Panc1 (cell line): ENCODE data around the gene KLRC4. TPM values are rescaled to one million over a fixed set of nuclear protein-coding genes. Genes with fewer than 3 reads are reported as not detected.
"Not testable (repeated sequence)": the region's sequence is repeated elsewhere in the genome, so short reads cannot be mapped to it uniquely, and the experiment has no call there.

Experiments
- ATAC-seq: fragments of 200-7000 bp; cut with Tn5 transposase; 2 replicates; pipeline ENCODE4 v1.9.1; 2020; ENCODE audit warnings: mild to moderate bottlenecking, moderate library complexity
- BruUV-seq: library from RNA; stranded (reverse); fragments of 400-500 nt; replicated peaks from 2 replicates; lab custom pipeline; 2021; lab: Mats Ljungman, UMichigan
- CTCF ChIA-PET: fragments of 300-600 bp; sonication (Branson Sonifier 250); formaldehyde crosslinking; loops from one replicate; lab custom pipeline; 2022; ENCODE audit warnings: antibody characterized with exemption; lab: Charles Lee
- POLR2A ChIA-PET: fragments of 300-600 bp; sonication (Branson Sonifier 250); formaldehyde crosslinking; loops from one replicate; lab custom pipeline; 2022; ENCODE audit warnings: antibody characterized with exemption; lab: Charles Lee
- DNase-seq: peaks from one replicate; pipeline ENCODE4 v3.0.0-alpha.2; 2010; ENCODE audit warnings: low read depth, low spot score
- H3K27ac ChIP-seq: 2 replicates; pipeline ENCODE4 v1.5.1; 2011; ENCODE audit warnings: mild to moderate bottlenecking, low read length, inconsistent platforms
- H3K27me3 ChIP-seq: fragments of 200-500 bp; sonication (Bioruptor generic); 2 replicates; pipeline ENCODE4 v1.6.0; 2014; ENCODE audit warnings: low read length, inconsistent platforms; ENCODE audit not compliant: control insufficient read depth, insufficient read depth
- H3K36me3 ChIP-seq: fragments of 200-500 bp; sonication (Bioruptor generic); 2 replicates; pipeline ENCODE4 v1.5.1; 2014; ENCODE audit warnings: inconsistent platforms, mild to moderate bottlenecking, low read length, moderate library complexity; ENCODE audit not compliant: control insufficient read depth, insufficient read depth
- H3K4me1 ChIP-seq: 2 replicates; pipeline ENCODE4 v1.5.1; 2011; ENCODE audit warnings: inconsistent platforms, mild to moderate bottlenecking, low read length, moderate library complexity; ENCODE audit not compliant: control insufficient read depth, insufficient read depth
- H3K4me3 ChIP-seq, 2 experiments: 2 replicates each; pipeline ENCODE4 v1.5.1; 2011 to 2012; ENCODE audit warnings: low read depth in 2 of 2, low read length in 2 of 2, mild to moderate bottlenecking in 2 of 2, inconsistent platforms in 1 of 2, moderate library complexity in 1 of 2
- H3K9me3 ChIP-seq: fragments of 200-500 bp; sonication (Bioruptor generic); 2 replicates; pipeline ENCODE4 v1.5.1; 2014; ENCODE audit warnings: low read depth, mild to moderate bottlenecking, inconsistent platforms, low read length, moderate library complexity; ENCODE audit not compliant: control insufficient read depth, insufficient read depth
- CTCF ChIP-seq: fragments of 450-650 bp; IDR thresholded peaks from 2 replicates; pipeline ENCODE4 v1.5.1; 2017; ENCODE audit warnings: mild to moderate bottlenecking
- POLR2AphosphoS5 ChIP-seq: IDR thresholded peaks from 2 replicates; pipeline ENCODE4 v1.6.1; 2012; ENCODE audit warnings: mild to moderate bottlenecking, low read depth, low read length, moderate library complexity
- SIN3A ChIP-seq: IDR thresholded peaks from 2 replicates; pipeline ENCODE4 v1.6.1; 2012; ENCODE audit warnings: low read depth, mild to moderate bottlenecking, low read length, moderate library complexity, borderline replicate concordance; ENCODE audit not compliant: insufficient read depth
- TCF7L2 ChIP-seq: IDR thresholded peaks from 2 replicates; pipeline ENCODE4 v1.6.1; 2011; ENCODE audit warnings: mild to moderate bottlenecking, low read depth, low read length, inconsistent platforms
- in situ Hi-C: cut with HindIII; loops from 2 replicates; pipeline ENCODE4 v1.10.0; 2016; ENCODE audit warnings: low sequenced_read_pairs, low pct_unique_long_range_greater_than_20kb
- intact Hi-C: fragments of 100-400 bp; cut with micrococcal nuclease; formaldehyde crosslinking; loops from one replicate; pipeline ENCODE4 v1.10.0; 2022; ENCODE audit not compliant: unreplicated experiment
- total RNA-seq: library from RNA; stranded (reverse); gene quantifications from one replicate; pipeline ENCODE4 v1.2.1, GENCODE V29; 2021; ENCODE audit not compliant: unreplicated experiment
- TF ChIP-seq, protein P1 (sequence below), 2 experiments: IDR thresholded peaks; 2 replicates each; pipeline ENCODE4 v1.6.1; 2011 to 2012; ENCODE audit warnings: low read depth in 2 of 2, control low read depth in 1 of 2, low read length in 1 of 2, mild to moderate bottlenecking in 1 of 2, moderate library complexity in 1 of 2; ENCODE audit not compliant: insufficient read depth in 1 of 2

Gene KLRC4
- total RNA-seq, 1 experiment from 2014 or later = 1.4 TPM

DNA sequence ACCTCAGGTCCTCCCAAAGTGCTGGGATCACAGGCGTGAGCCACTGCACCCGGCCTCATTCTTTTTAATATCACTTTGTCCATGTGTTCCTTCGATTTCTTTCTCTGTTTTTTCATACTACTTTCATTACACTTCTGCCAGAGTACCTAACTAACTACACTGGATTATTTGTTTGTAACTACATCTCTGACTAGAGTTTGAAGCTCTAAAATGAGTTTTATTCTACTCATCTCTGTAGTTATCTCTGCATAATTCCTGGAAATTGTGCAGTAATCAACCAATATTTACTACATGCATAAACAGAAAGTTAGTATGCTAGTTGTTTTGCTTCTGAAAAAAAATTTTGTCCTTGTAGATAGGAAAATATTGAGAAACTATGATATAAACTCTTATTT, 34.9 kb downstream of the KLRC4 start:
- intact Hi-C loops = no loop called here
- POLR2A ChIA-PET = no interaction called here
- CTCF ChIA-PET = no interaction called here
- BruUV-seq = no TSS peak
- no peaks in the 10 kb centered on the region for H3K36me3 ChIP-seq
- H3K27ac ChIP-seq = peak overlapping the region; percentile 51; the same call in 1 of the 2 replicates
- H3K4me1 ChIP-seq = peaks cover 12% of the 10 kb centered on the region
- no peak overlapping the region for H3K4me3 ChIP-seq
- TF ChIP-seq TCF7L2 (no peak), POLR2AphosphoS5 (no peak), CTCF (no peak), SIN3A (no peak)
- TF ChIP-seq, protein P1, sequence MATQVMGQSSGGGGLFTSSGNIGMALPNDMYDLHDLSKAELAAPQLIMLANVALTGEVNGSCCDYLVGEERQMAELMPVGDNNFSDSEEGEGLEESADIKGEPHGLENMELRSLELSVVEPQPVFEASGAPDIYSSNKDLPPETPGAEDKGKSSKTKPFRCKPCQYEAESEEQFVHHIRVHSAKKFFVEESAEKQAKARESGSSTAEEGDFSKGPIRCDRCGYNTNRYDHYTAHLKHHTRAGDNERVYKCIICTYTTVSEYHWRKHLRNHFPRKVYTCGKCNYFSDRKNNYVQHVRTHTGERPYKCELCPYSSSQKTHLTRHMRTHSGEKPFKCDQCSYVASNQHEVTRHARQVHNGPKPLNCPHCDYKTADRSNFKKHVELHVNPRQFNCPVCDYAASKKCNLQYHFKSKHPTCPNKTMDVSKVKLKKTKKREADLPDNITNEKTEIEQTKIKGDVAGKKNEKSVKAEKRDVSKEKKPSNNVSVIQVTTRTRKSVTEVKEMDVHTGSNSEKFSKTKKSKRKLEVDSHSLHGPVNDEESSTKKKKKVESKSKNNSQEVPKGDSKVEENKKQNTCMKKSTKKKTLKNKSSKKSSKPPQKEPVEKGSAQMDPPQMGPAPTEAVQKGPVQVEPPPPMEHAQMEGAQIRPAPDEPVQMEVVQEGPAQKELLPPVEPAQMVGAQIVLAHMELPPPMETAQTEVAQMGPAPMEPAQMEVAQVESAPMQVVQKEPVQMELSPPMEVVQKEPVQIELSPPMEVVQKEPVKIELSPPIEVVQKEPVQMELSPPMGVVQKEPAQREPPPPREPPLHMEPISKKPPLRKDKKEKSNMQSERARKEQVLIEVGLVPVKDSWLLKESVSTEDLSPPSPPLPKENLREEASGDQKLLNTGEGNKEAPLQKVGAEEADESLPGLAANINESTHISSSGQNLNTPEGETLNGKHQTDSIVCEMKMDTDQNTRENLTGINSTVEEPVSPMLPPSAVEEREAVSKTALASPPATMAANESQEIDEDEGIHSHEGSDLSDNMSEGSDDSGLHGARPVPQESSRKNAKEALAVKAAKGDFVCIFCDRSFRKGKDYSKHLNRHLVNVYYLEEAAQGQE (IDR thresholded peaks at IDR 0.05; ENCODE audit: insufficient read depth in 1 of 2, low read depth in 2 of 2, low read length in 1 of 2) = no peak
- ATAC-seq (no peak), DNase-seq (no peak)
- no peaks in the 10 kb centered on the region for H3K27me3 ChIP-seq
- in situ Hi-C loops = no loop called here
- H3K9me3 ChIP-seq = no peaks in the 10 kb centered on the region

- no peak overlapping the region for H3K4me3 ChIP-seq
- CTCF ChIA-PET = no interaction called here
- DNase-seq (no peak), ATAC-seq (no peak)
- no TSS peak for BruUV-seq
- H3K4me1 ChIP-seq = peaks cover 12% of the 10 kb centered on the region
- intact Hi-C loops (no loop called here), in situ Hi-C loops (no loop called here)
- POLR2A ChIA-PET = no interaction called here
- H3K27me3 ChIP-seq = no peaks in the 10 kb centered on the region
- H3K9me3 ChIP-seq = peaks cover 1% of the 10 kb centered on the region; the same call in 1 of the 2 replicates
- peak overlapping the region; percentile 63 for H3K27ac ChIP-seq
- no peaks in the 10 kb centered on the region for H3K36me3 ChIP-seq
- no peak for TF ChIP-seq POLR2AphosphoS5
- no peak for TF ChIP-seq TCF7L2
- TF ChIP-seq SIN3A = no peak
- no peak for TF ChIP-seq CTCF
- TF ChIP-seq, protein P1 (IDR thresholded peaks at IDR 0.05; ENCODE audit: insufficient read depth in 1 of 2, low read depth in 2 of 2, low read length in 1 of 2) = no peak
These were observed 37.0 kb downstream of the KLRC4 start for GRCh38 chr12:10372559-10372958.

- in situ Hi-C loops, H3K36me3 ChIP-seq, intact Hi-C loops, H3K4me3 ChIP-seq, H3K27me3 ChIP-seq, ATAC-seq, H3K9me3 ChIP-seq, DNase-seq, BruUV-seq, CTCF ChIA-PET, POLR2A ChIA-PET: not testable (repeated sequence)
- Histone ChIP-seq H3K4me1 (peaks cover 12% of the 10 kb centered on the region), H3K27ac (peak overlapping the region; percentile 63)
These were observed 37.5 kb downstream of the KLRC4 start for GRCh38 chr12:10371893-10372535.
